Panc1 (cell line): ENCODE data around the gene RYK. TPM values are rescaled to one million over a fixed set of nuclear protein-coding genes. Genes with fewer than 3 reads are reported as not detected.

Experiments used
- ATAC-seq: fragments of 200-7000 bp; cut with Tn5 transposase; 2 replicates; pipeline ENCODE4 v1.9.1; 2020; ENCODE audit warnings: mild to moderate bottlenecking, moderate library complexity
- BruUV-seq: library from RNA; stranded (reverse); fragments of 400-500 nt; replicated peaks from 2 replicates; lab custom pipeline; 2021; lab: Mats Ljungman, UMichigan
- CTCF ChIA-PET: fragments of 300-600 bp; sonication (Branson Sonifier 250); formaldehyde crosslinking; loops from one replicate; lab custom pipeline; 2022; ENCODE audit warnings: antibody characterized with exemption; lab: Charles Lee
- POLR2A ChIA-PET: fragments of 300-600 bp; sonication (Branson Sonifier 250); formaldehyde crosslinking; loops from one replicate; lab custom pipeline; 2022; ENCODE audit warnings: antibody characterized with exemption; lab: Charles Lee
- DNase-seq: peaks from one replicate; pipeline ENCODE4 v3.0.0-alpha.2; 2010; ENCODE audit warnings: low read depth, low spot score
- H3K27ac ChIP-seq: 2 replicates; pipeline ENCODE4 v1.5.1; 2011; ENCODE audit warnings: mild to moderate bottlenecking, low read length, inconsistent platforms
- H3K27me3 ChIP-seq: fragments of 200-500 bp; sonication (Bioruptor generic); 2 replicates; pipeline ENCODE4 v1.6.0; 2014; ENCODE audit warnings: low read length, inconsistent platforms; ENCODE audit not compliant: control insufficient read depth, insufficient read depth
- H3K36me3 ChIP-seq: fragments of 200-500 bp; sonication (Bioruptor generic); 2 replicates; pipeline ENCODE4 v1.5.1; 2014; ENCODE audit warnings: inconsistent platforms, mild to moderate bottlenecking, low read length, moderate library complexity; ENCODE audit not compliant: control insufficient read depth, insufficient read depth
- H3K4me1 ChIP-seq: 2 replicates; pipeline ENCODE4 v1.5.1; 2011; ENCODE audit warnings: inconsistent platforms, mild to moderate bottlenecking, low read length, moderate library complexity; ENCODE audit not compliant: control insufficient read depth, insufficient read depth
- H3K4me3 ChIP-seq, 2 experiments: 2 replicates each; pipeline ENCODE4 v1.5.1; 2011 to 2012; ENCODE audit warnings: low read depth in 2 of 2, low read length in 2 of 2, mild to moderate bottlenecking in 2 of 2, inconsistent platforms in 1 of 2, moderate library complexity in 1 of 2
- H3K9me3 ChIP-seq: fragments of 200-500 bp; sonication (Bioruptor generic); 2 replicates; pipeline ENCODE4 v1.5.1; 2014; ENCODE audit warnings: low read depth, mild to moderate bottlenecking, inconsistent platforms, low read length, moderate library complexity; ENCODE audit not compliant: control insufficient read depth, insufficient read depth
- CTCF ChIP-seq: fragments of 450-650 bp; IDR thresholded peaks from 2 replicates; pipeline ENCODE4 v1.5.1; 2017; ENCODE audit warnings: mild to moderate bottlenecking
- POLR2AphosphoS5 ChIP-seq: IDR thresholded peaks from 2 replicates; pipeline ENCODE4 v1.6.1; 2012; ENCODE audit warnings: mild to moderate bottlenecking, low read depth, low read length, moderate library complexity
- REST ChIP-seq, 2 experiments: IDR thresholded peaks; 2 replicates each; pipeline ENCODE4 v1.6.1; 2011 to 2012; ENCODE audit warnings: low read depth in 2 of 2, control low read depth in 1 of 2, low read length in 1 of 2, mild to moderate bottlenecking in 1 of 2, moderate library complexity in 1 of 2; ENCODE audit not compliant: insufficient read depth in 1 of 2
- SIN3A ChIP-seq: IDR thresholded peaks from 2 replicates; pipeline ENCODE4 v1.6.1; 2012; ENCODE audit warnings: low read depth, mild to moderate bottlenecking, low read length, moderate library complexity, borderline replicate concordance; ENCODE audit not compliant: insufficient read depth
- TCF7L2 ChIP-seq: IDR thresholded peaks from 2 replicates; pipeline ENCODE4 v1.6.1; 2011; ENCODE audit warnings: mild to moderate bottlenecking, low read depth, low read length, inconsistent platforms
- in situ Hi-C: cut with HindIII; loops from 2 replicates; pipeline ENCODE4 v1.10.0; 2016; ENCODE audit warnings: low sequenced_read_pairs, low pct_unique_long_range_greater_than_20kb
- intact Hi-C: fragments of 100-400 bp; cut with micrococcal nuclease; formaldehyde crosslinking; loops from one replicate; pipeline ENCODE4 v1.10.0; 2022; ENCODE audit not compliant: unreplicated experiment
- total RNA-seq: library from RNA; stranded (reverse); gene quantifications from one replicate; pipeline ENCODE4 v1.2.1, GENCODE V29; 2021; ENCODE audit not compliant: unreplicated experiment

RYK gene
- total RNA-seq, 1 experiment from 2014 or later: 82.7 TPM

GRCh38 chr3:134134698-134135415 is 115.8 kb downstream of the RYK start:
- CTCF ChIA-PET: no interaction called here
- in situ Hi-C loops: no loop called here

GRCh38 chr3:134134240-134134639 is 116.4 kb downstream of the RYK start:
- Histone ChIP-seq H3K27ac (no peak overlapping the region), H3K4me3 (no peak overlapping the region), H3K27me3 (no peaks in the 10 kb centered on the region), H3K9me3 (peaks cover 10% of the 10 kb centered on the region), H3K36me3 (no peaks in the 10 kb centered on the region), H3K4me1 (no peaks in the 10 kb centered on the region)
- ChIA-PET CTCF (no interaction called here), POLR2A (no interaction called here)
- ATAC-seq: no peak; the same call in 1 of the 2 replicates
- in situ Hi-C loops (no loop called here), intact Hi-C loops (no loop called here)
- no TSS peak for BruUV-seq
- TF ChIP-seq SIN3A: no peak
- TF ChIP-seq REST (IDR thresholded peaks at IDR 0.05; ENCODE audit: insufficient read depth in 1 of 2, low read depth in 2 of 2, low read length in 1 of 2): no peak
- no peak for TF ChIP-seq CTCF
- TF ChIP-seq TCF7L2: no peak
- TF ChIP-seq POLR2AphosphoS5: no peak
- no peak for DNase-seq

More at GRCh38 chr3:134134698-134135415, 115.8 kb downstream of the RYK start:
- Histone ChIP-seq H3K9me3 (peaks cover 8% of the 10 kb centered on the region), H3K27ac (no peak overlapping the region), H3K27me3 (no peaks in the 10 kb centered on the region), H3K4me3 (no peak overlapping the region), H3K36me3 (no peaks in the 10 kb centered on the region), H3K4me1 (no peaks in the 10 kb centered on the region)
- TF ChIP-seq POLR2AphosphoS5 (no peak), REST (IDR thresholded peaks at IDR 0.05; ENCODE audit: insufficient read depth in 1 of 2, low read depth in 2 of 2, low read length in 1 of 2) (no peak), CTCF (no peak), SIN3A (no peak), TCF7L2 (no peak)
- intact Hi-C loops: no loop called here
- BruUV-seq: no TSS peak
- POLR2A ChIA-PET: no interaction called here
- no peak for DNase-seq
- no peak for ATAC-seq
